CD1c-positive myeloid dendritic cell (primary cell): ENCODE data around the gene CDC37L1.
"Not testable (repeated sequence)": the region's sequence is repeated elsewhere in the genome, so short reads cannot be mapped to it uniquely, and the experiment has no call there.

Experiments
- DNase-seq: peaks from one replicate; pipeline ENCODE4 v3.0.0-alpha.2; 2016; ENCODE audit errors: extremely low spot score

Gene CDC37L1

GRCh38 chr9:4679268-4680172, at the start of gene CDC37L1:
Gene CDC37L1, plus strand, starts transcription at chr9:4679569. Its CDS starts 199 bp downstream, at chr9:4679768.
- DNase-seq = peak; percentile 99

GRCh38 chr9:4630836-4631235, 48.5 kb upstream of the CDC37L1 start:
- no peak for DNase-seq

GRCh38 chr9:4638968-4639367, 40.4 kb upstream of the CDC37L1 start:
- no peak for DNase-seq

GRCh38 chr9:4639420-4639819, 39.9 kb upstream of the CDC37L1 start:
- DNase-seq = no peak

GRCh38 chr9:4640027-4640426, 39.3 kb upstream of the CDC37L1 start:
- peak; percentile 18 for DNase-seq

GRCh38 chr9:4642351-4642750, 37.0 kb upstream of the CDC37L1 start:
- DNase-seq = no peak

GRCh38 chr9:4654084-4654483, 25.3 kb upstream of the CDC37L1 start:
- DNase-seq = no peak

GRCh38 chr9:4654538-4654937, 24.8 kb upstream of the CDC37L1 start:
- no peak for DNase-seq

GRCh38 chr9:4656196-4656595, 23.2 kb upstream of the CDC37L1 start:
- not testable (repeated sequence) for DNase-seq

GRCh38 chr9:4656621-4657020, 22.7 kb upstream of the CDC37L1 start:
- DNase-seq = no peak

- DNase-seq = no peak
Measured at GRCh38 chr9:4657426-4658159, 21.8 kb upstream of the CDC37L1 start.

GRCh38 chr9:4660665-4661064, 18.7 kb upstream of the CDC37L1 start:
- DNase-seq = not testable (repeated sequence)

- no peak for DNase-seq
Measured at GRCh38 chr9:4661165-4661564, 18.2 kb upstream of the CDC37L1 start.

- DNase-seq = no peak
Measured at GRCh38 chr9:4661611-4662010, 17.8 kb upstream of the CDC37L1 start.

- peak; percentile 81 for DNase-seq
Measured at GRCh38 chr9:4662108-4662988, 17.0 kb upstream of the CDC37L1 start, which contains the start of gene PLPP6. Gene PLPP6, plus strand, starts transcription at chr9:4662294. Its CDS starts 82 bp downstream, at chr9:4662376.

GRCh38 chr9:4662989-4663792, 16.2 kb upstream of the CDC37L1 start:
- no peak for DNase-seq

- DNase-seq = peak; percentile 30
Measured at GRCh38 chr9:4663956-4664355, 15.4 kb upstream of the CDC37L1 start.

- DNase-seq = no peak
Measured at GRCh38 chr9:4665357-4665756, 14.0 kb upstream of the CDC37L1 start.

- peak; percentile 66 for DNase-seq
Measured at GRCh38 chr9:4666042-4666699, 13.2 kb upstream of the CDC37L1 start, which contains the start of gene SPATA6L. Gene SPATA6L, minus strand, starts transcription at chr9:4666480. Its CDS starts 230 bp downstream, at chr9:4666250.

- no peak for DNase-seq
Measured at GRCh38 chr9:4667681-4668080, 11.7 kb upstream of the CDC37L1 start.
